Astrocyte of the spinal cord (primary cell): ENCODE data around the gene DCDC2.
"Not testable (repeated sequence)": the region's sequence is repeated elsewhere in the genome, so short reads cannot be mapped to it uniquely, and the experiment has no call there.

Source experiments
- DNase-seq: peaks from one replicate; pipeline ENCODE4 v3.0.0; 2011; ENCODE audit warnings: low read depth, low spot score
- H3K4me3 ChIP-seq: 2 replicates; pipeline ENCODE4 v1.5.1; 2011; ENCODE audit warnings: low read depth, mild to moderate bottlenecking, low read length, moderate library complexity
- CTCF ChIP-seq: IDR thresholded peaks from 2 replicates; pipeline ENCODE4 v1.5.1; 2012; ENCODE audit warnings: low read depth, mild to moderate bottlenecking, low read length, inconsistent platforms
- in situ Hi-C: cut with HindIII; loops from 2 replicates; pipeline ENCODE4 v1.10.0; 2017; ENCODE audit warnings: low sequenced_read_pairs

DCDC2 gene

GRCh38 chr6:24387818-24388217, 30.0 kb upstream of the DCDC2 start:
- DNase-seq = no peak
- no peak for TF ChIP-seq CTCF
- no peak overlapping the region for H3K4me3 ChIP-seq
- in situ Hi-C loops = no loop called here

- H3K4me3 ChIP-seq = no peak overlapping the region
- no peak for DNase-seq
- TF ChIP-seq CTCF = no peak
- in situ Hi-C loops = no loop called here
These were observed 27.8 kb upstream of the DCDC2 start for GRCh38 chr6:24385536-24386269.

DNA sequence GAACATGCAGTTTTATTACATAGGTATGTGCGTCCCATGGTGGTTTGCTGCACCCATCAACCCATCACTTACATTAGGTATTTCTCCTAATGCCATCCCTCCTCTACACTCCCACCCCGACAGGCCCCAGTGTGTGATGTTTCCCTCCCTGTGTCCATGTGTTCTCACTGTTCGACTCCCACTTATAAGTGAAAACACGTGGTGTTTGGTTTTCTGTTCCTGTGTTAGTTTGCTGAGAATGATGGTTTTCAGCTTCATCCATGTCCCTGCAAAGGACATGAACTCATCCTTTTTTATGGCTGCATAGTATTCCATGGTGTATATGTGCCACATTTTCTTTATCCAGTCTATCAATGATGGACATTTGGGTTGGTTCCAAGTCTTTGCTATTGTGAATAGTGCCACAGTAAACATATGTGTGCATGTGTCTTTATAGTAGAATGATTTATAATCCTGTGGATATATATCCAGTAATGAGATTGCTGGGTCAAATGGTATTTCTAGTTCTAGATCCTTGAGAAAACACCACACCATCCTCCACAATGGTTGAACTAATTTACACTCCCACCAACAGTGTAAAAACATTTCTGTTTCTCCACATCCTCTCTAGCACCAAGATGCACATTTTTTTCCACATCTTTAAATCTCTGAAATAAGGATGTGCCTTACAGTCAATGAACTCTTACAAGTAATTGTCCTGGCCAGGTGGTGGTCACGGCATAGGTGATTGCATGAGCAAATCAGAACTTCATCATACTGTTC, 26.7 kb upstream of the DCDC2 start:
- H3K4me3 ChIP-seq, in situ Hi-C loops, DNase-seq: not testable (repeated sequence)

DNA sequence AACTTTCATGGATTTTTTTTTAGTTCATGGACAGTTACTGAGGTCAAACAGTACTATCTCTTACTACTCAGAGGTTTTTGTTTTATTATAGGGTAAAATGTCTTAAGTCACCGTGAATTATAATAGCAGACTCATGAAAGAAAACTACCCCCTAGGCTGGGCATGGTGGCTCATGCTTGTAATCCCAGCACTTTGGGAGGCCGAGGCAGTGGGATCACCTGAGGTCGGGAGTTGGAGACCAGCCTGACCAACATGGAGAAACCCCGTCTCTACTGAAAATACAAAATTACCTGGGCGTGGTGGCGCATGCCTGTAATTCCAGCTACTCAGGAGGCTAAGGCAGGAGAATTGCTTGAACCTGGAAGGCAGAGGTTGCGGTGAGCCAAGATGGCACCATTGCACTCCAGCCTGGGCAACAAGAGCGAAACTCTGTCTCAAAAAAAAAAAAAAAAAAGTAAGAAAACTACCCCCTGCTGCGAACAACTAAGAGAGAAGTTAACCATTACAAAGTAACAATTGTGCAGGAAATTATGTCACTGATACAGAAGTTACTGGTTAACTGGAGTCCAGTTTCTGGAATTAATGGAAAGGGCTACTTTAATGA, 25.1 kb upstream of the DCDC2 start:
- in situ Hi-C loops, DNase-seq, H3K4me3 ChIP-seq: not testable (repeated sequence)

DNA sequence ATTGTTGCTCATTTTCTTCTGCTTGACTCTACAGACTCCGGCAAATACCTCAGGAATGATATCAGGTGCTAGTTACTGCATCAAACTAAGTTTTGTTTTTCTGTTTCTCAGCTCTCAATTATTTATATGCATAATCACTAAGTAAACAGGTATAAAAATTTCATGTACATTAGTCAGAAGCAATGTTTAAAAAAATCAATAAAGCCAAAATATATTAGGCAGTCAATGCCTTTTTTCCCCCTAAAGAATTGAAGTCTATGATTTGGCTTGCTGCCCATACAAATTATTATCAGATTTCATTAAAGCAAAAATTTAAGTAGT, 24.3 kb upstream of the DCDC2 start:
- no peak overlapping the region for H3K4me3 ChIP-seq
- no peak for TF ChIP-seq CTCF
- DNase-seq = no peak
- in situ Hi-C loops = no loop called here

- TF ChIP-seq CTCF = no peak
- in situ Hi-C loops = no loop called here
- no peak for DNase-seq
- no peak overlapping the region for H3K4me3 ChIP-seq
These were observed 23.8 kb upstream of the DCDC2 start for GRCh38 chr6:24381476-24382219.

GRCh38 chr6:24378473-24379097, 20.7 kb upstream of the DCDC2 start:
- H3K4me3 ChIP-seq = no peak overlapping the region
- no peak for DNase-seq
- no peak for TF ChIP-seq CTCF
- in situ Hi-C loops = no loop called here
